GM23338 (cell line): ENCODE results near the gene KAZALD1. TPM values are rescaled to one million over a fixed set of nuclear protein-coding genes. Genes with fewer than 3 reads are reported as not detected.
A peak's percentile ranks its signal among the peaks of the same experiment; 100 is the strongest.

ENCODE experiments used
- ATAC-seq: fragments of 200-7000 bp; cut with Tn5 transposase; 3 replicates; pipeline ENCODE4 v1.9.1; 2020
- DNase-seq: peaks from one replicate; pipeline ENCODE4 v3.0.0-alpha.2; 2015; ENCODE audit warnings: low spot score
- H2AFZ ChIP-seq: fragments of 200-600 bp; sonication (generic); 2 replicates; pipeline ENCODE4 v1.8.0; 2016; ENCODE audit warnings: antibody characterized with exemption, mild to moderate bottlenecking, moderate library complexity
- H3F3A ChIP-seq: fragments of 200-600 bp; sonication (generic); replicated peaks from 2 replicates; pipeline ENCODE4 v1.8.0; 2017; ENCODE audit warnings: antibody characterized with exemption, mixed run types, low read depth
- H3K27ac ChIP-seq: fragments of 200-600 bp; sonication (generic); 2 replicates; pipeline ENCODE4 v1.6.1; 2016; ENCODE audit warnings: low read depth
- H3K27me3 ChIP-seq: fragments of 200-600 bp; sonication (generic); 2 replicates; pipeline ENCODE4 v1.8.0; 2016; ENCODE audit warnings: mild to moderate bottlenecking, mixed run types, moderate library complexity; ENCODE audit not compliant: insufficient read depth
- H3K36me3 ChIP-seq: fragments of 200-600 bp; sonication (generic); 2 replicates; pipeline ENCODE4 v1.8.0; 2016; ENCODE audit warnings: mild to moderate bottlenecking; ENCODE audit not compliant: insufficient read depth
- H3K4me1 ChIP-seq: fragments of 200-600 bp; sonication (generic); 2 replicates; pipeline ENCODE4 v1.8.0; 2016; ENCODE audit warnings: mild to moderate bottlenecking, moderate library complexity; ENCODE audit not compliant: insufficient read depth
- H3K4me2 ChIP-seq: fragments of 200-600 bp; sonication (generic); 2 replicates; pipeline ENCODE4 v1.7.1; 2017; ENCODE audit warnings: mixed run types
- H3K4me3 ChIP-seq: fragments of 200-600 bp; sonication (generic); 2 replicates; pipeline ENCODE4 v1.6.1; 2016; ENCODE audit warnings: mixed run types
- H3K79me2 ChIP-seq: fragments of 200-600 bp; sonication (generic); replicated peaks from 2 replicates; pipeline ENCODE4 v1.8.0; 2017; ENCODE audit warnings: mild to moderate bottlenecking; ENCODE audit not compliant: insufficient read depth
- H3K9me2 ChIP-seq: fragments of 200-600 bp; sonication (generic); 2 replicates; pipeline ENCODE4 v1.8.0; 2017; ENCODE audit not compliant: insufficient read depth
- H4K20me1 ChIP-seq: fragments of 200-600 bp; sonication (generic); replicated peaks from 2 replicates; pipeline ENCODE4 v1.8.0; 2017; ENCODE audit warnings: mild to moderate bottlenecking; ENCODE audit not compliant: insufficient read depth
- H3K27ac Mint-ChIP-seq: 2 replicates; pipeline ENCODE4 v1.8.0; 2020; ENCODE audit warnings: inconsistent platforms, mild to moderate bottlenecking, moderate library complexity, mixed read lengths
- H3K27me3 Mint-ChIP-seq: 3 replicates; pipeline ENCODE4 v1.8.0; 2022; ENCODE audit warnings: low read depth, mild to moderate bottlenecking, moderate library complexity, mixed read lengths, inconsistent platforms; ENCODE audit not compliant: insufficient read depth, poor library complexity
- H3K36me3 Mint-ChIP-seq: 3 replicates; pipeline ENCODE4 v1.8.0; 2021; ENCODE audit warnings: low read depth, mild to moderate bottlenecking, inconsistent platforms, moderate library complexity, mixed read lengths
- H3K4me1 Mint-ChIP-seq: 3 replicates; pipeline ENCODE4 v1.8.0; 2020; ENCODE audit warnings: mild to moderate bottlenecking, inconsistent platforms, mixed read lengths
- H3K4me3 Mint-ChIP-seq: 3 replicates; pipeline ENCODE4 v1.8.0; 2021; ENCODE audit warnings: moderate library complexity, mild to moderate bottlenecking, inconsistent platforms, mixed read lengths
- H3K9me3 Mint-ChIP-seq: 3 replicates; pipeline ENCODE4 v1.8.0; 2020; ENCODE audit warnings: moderate library complexity, mild to moderate bottlenecking, inconsistent platforms, mixed read lengths
- CREB1 ChIP-seq: fragments of 250-450 bp; sonication (Bioruptor Pico); IDR thresholded peaks from 2 replicates; pipeline ENCODE4 v1.5.0; 2020; ENCODE audit warnings: low read depth, mild to moderate bottlenecking, moderate library complexity
- ETS1 ChIP-seq: IDR thresholded peaks from 2 replicates; pipeline ENCODE4 v1.6.1; 2016; ENCODE audit warnings: antibody characterized with exemption
- EZH2 ChIP-seq: fragments of 200-600 bp; sonication (generic); IDR thresholded peaks from one replicate; pipeline ENCODE4 v1.8.0; 2017; ENCODE audit warnings: antibody characterized with exemption, mild to moderate bottlenecking, low read depth; ENCODE audit not compliant: unreplicated experiment
- EZH2phosphoT487 ChIP-seq: fragments of 200-600 bp; sonication (generic); IDR thresholded peaks from one replicate; pipeline ENCODE4 v1.8.1; 2018; ENCODE audit warnings: antibody characterized with exemption; ENCODE audit not compliant: unreplicated experiment
- JUNB ChIP-seq: IDR thresholded peaks from one replicate; pipeline ENCODE4 v1.6.1; 2016; ENCODE audit warnings: antibody characterized with exemption; ENCODE audit not compliant: unreplicated experiment
- STAT1 ChIP-seq: IDR thresholded peaks from one replicate; pipeline ENCODE4 v1.6.1; 2016; ENCODE audit warnings: antibody characterized with exemption; ENCODE audit not compliant: unreplicated experiment
- ZNF114 ChIP-seq: fragments of 250-450 bp; sonication (Bioruptor Pico); IDR thresholded peaks from 2 replicates; pipeline ENCODE4 v1.5.0; 2020; ENCODE audit warnings: mild to moderate bottlenecking, moderate library complexity
- ZNF331 ChIP-seq: fragments of 250-450 bp; sonication (Bioruptor Pico); IDR thresholded peaks from 2 replicates; pipeline ENCODE4 v1.5.0; 2020; ENCODE audit warnings: low read depth, mild to moderate bottlenecking, moderate library complexity
- polyA plus RNA-seq: library from polyadenylated mRNA; unstranded; fragments of >200 nt; fragmentation: Nextera tagmentation; extraction: Ambion mirVana; gene quantifications from 2 replicates; pipeline ENCODE4 v1.2.1, GENCODE V29; 2016
- total RNA-seq: library from RNA; depleted of rRNA; stranded (reverse); fragments of >200 nt; shearing (Covaris generic); gene quantifications from 2 replicates; pipeline ENCODE4 v1.2.3, GENCODE V29; 2014
- TF ChIP-seq, protein P1 (sequence below): IDR thresholded peaks from one replicate; pipeline ENCODE4 v1.6.1; 2018; ENCODE audit warnings: antibody characterized with exemption; ENCODE audit not compliant: unreplicated experiment
- TF ChIP-seq, protein P2 (sequence below), 2 experiments: fragments of 200-600 bp in 1 of 2; sonication (generic) in 1 of 2; conservative IDR thresholded peaks; 2 replicates each; pipeline versions ENCODE4 v1.5.1 to v1.6.1; 2016 to 2017; ENCODE audit warnings: antibody characterized with exemption in 2 of 2, low read depth in 2 of 2, mild to moderate bottlenecking in 2 of 2, moderate library complexity in 1 of 2

Gene KAZALD1
- total and polyA plus RNA-seq, 2 experiments from 2014 or later, result 0.27 to 1.3 TPM

- ATAC-seq, result no peak
- peaks cover 72% of the 10 kb centered on the region for H3K27me3 Mint-ChIP-seq
These were observed 3.8 kb downstream of the KAZALD1 start for GRCh38 chr10:101065481-101066145.

DNA sequence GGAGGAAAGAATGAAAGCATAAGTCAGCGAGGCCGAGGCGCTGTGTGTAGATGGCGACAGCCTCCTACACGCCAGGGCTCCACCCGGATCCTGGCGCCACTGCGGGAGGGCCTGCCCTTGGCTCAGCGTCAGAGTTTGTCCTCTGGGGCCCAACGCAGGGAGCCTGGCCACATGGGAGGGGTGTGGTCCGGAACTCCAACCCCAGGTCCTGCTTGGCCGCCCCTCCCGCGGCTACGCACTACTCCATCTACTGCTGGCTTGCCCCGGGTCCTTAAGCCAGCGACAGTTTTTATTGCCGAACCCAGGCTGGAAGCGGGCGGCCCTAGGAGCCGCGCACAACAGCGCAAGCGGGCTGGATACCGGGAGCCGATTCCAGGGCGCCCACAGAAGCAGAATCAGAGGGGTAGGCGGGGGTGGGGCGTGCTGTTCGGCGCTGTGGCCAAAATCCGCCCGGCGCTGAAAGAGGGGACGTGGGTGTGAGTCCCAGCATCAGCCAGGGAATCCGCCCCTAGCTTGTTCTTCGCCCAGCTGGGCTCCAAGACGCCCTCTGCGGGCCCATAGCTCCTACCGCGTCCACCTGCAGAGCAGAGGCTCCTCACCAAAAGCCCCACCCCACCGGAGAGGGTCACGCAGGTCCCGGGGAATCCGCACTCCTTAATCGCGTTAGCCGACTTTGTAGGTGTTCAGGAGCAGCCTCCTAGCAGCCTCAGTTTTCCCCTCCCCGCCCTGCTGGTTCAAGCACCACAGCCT, 4.5 kb downstream of the KAZALD1 start:
- Mint-ChIP-seq H3K27ac (no peak overlapping the region), H3K4me1 (peaks cover 31% of the 10 kb centered on the region), H3K36me3 (no peaks in the 10 kb centered on the region), H3K27me3 (peaks cover 73% of the 10 kb centered on the region), H3K4me3 (peak overlapping the region; percentile 81), H3K9me3 (peaks cover 2% of the 10 kb centered on the region; the same call in 1 of the 3 replicates)
- H3K27ac ChIP-seq, result no peak overlapping the region
- H3K9me2 ChIP-seq, result no peaks in the 10 kb centered on the region
- H4K20me1 ChIP-seq, result peaks cover 9% of the 10 kb centered on the region
- peak overlapping the region; percentile 83 for H2AFZ ChIP-seq
- peaks cover 15% of the 10 kb centered on the region; the same call in 1 of the 2 replicates for H3F3A ChIP-seq
- H3K27me3 ChIP-seq, result peaks cover 87% of the 10 kb centered on the region
- H3K4me2 ChIP-seq, result peak overlapping the region; percentile 94
- DNase-seq (peak; percentile 74), ATAC-seq (peak; percentile 12)
- TF ChIP-seq EZH2phosphoT487 (peak; percentile 31), CREB1 (CRISPR knock-in tag) (no peak), STAT1 (no peak), ZNF331 (CRISPR knock-in tag) (no peak), JUNB (no peak), EZH2 (peak; percentile 78)
- TF ChIP-seq, protein P1, sequence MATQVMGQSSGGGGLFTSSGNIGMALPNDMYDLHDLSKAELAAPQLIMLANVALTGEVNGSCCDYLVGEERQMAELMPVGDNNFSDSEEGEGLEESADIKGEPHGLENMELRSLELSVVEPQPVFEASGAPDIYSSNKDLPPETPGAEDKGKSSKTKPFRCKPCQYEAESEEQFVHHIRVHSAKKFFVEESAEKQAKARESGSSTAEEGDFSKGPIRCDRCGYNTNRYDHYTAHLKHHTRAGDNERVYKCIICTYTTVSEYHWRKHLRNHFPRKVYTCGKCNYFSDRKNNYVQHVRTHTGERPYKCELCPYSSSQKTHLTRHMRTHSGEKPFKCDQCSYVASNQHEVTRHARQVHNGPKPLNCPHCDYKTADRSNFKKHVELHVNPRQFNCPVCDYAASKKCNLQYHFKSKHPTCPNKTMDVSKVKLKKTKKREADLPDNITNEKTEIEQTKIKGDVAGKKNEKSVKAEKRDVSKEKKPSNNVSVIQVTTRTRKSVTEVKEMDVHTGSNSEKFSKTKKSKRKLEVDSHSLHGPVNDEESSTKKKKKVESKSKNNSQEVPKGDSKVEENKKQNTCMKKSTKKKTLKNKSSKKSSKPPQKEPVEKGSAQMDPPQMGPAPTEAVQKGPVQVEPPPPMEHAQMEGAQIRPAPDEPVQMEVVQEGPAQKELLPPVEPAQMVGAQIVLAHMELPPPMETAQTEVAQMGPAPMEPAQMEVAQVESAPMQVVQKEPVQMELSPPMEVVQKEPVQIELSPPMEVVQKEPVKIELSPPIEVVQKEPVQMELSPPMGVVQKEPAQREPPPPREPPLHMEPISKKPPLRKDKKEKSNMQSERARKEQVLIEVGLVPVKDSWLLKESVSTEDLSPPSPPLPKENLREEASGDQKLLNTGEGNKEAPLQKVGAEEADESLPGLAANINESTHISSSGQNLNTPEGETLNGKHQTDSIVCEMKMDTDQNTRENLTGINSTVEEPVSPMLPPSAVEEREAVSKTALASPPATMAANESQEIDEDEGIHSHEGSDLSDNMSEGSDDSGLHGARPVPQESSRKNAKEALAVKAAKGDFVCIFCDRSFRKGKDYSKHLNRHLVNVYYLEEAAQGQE, result no peak
- TF ChIP-seq, protein P2, sequence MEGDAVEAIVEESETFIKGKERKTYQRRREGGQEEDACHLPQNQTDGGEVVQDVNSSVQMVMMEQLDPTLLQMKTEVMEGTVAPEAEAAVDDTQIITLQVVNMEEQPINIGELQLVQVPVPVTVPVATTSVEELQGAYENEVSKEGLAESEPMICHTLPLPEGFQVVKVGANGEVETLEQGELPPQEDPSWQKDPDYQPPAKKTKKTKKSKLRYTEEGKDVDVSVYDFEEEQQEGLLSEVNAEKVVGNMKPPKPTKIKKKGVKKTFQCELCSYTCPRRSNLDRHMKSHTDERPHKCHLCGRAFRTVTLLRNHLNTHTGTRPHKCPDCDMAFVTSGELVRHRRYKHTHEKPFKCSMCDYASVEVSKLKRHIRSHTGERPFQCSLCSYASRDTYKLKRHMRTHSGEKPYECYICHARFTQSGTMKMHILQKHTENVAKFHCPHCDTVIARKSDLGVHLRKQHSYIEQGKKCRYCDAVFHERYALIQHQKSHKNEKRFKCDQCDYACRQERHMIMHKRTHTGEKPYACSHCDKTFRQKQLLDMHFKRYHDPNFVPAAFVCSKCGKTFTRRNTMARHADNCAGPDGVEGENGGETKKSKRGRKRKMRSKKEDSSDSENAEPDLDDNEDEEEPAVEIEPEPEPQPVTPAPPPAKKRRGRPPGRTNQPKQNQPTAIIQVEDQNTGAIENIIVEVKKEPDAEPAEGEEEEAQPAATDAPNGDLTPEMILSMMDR (conservative IDR thresholded peaks at IDR 0.05; ENCODE audit: low read depth in 2 of 2), result peak in 1 of 2 experiments; percentile 48
- H3K79me2 ChIP-seq, result no peaks in the 10 kb centered on the region
- H3K36me3 ChIP-seq, result no peaks in the 10 kb centered on the region
- peak overlapping the region; percentile 74 for H3K4me3 ChIP-seq
- peaks cover 31% of the 10 kb centered on the region for H3K4me1 ChIP-seq

More at GRCh38 chr10:101065481-101066145, 3.8 kb downstream of the KAZALD1 start:
- H3K4me2 ChIP-seq, result peak overlapping the region; percentile 94
- no peaks in the 10 kb centered on the region for H3K79me2 ChIP-seq
- Mint-ChIP-seq H3K9me3 (peaks cover 2% of the 10 kb centered on the region; the same call in 1 of the 3 replicates), H3K4me1 (peaks cover 31% of the 10 kb centered on the region), H3K36me3 (no peaks in the 10 kb centered on the region), H3K27ac (no peak overlapping the region), H3K4me3 (peak overlapping the region; percentile 81)
- peaks cover 15% of the 10 kb centered on the region; the same call in 1 of the 2 replicates for H3F3A ChIP-seq
- peaks cover 83% of the 10 kb centered on the region for H3K27me3 ChIP-seq
- no peak overlapping the region; the same call in 1 of the 2 replicates for H2AFZ ChIP-seq
- H3K36me3 ChIP-seq, result no peaks in the 10 kb centered on the region
- H3K4me1 ChIP-seq, result peaks cover 31% of the 10 kb centered on the region
- DNase-seq, result no peak
- peaks cover 9% of the 10 kb centered on the region for H4K20me1 ChIP-seq
- no peak for TF ChIP-seq ZNF331 (CRISPR knock-in tag)
- TF ChIP-seq ETS1, result no peak
- no peak for TF ChIP-seq CREB1 (CRISPR knock-in tag)
- no peak for TF ChIP-seq STAT1
- no peak for TF ChIP-seq EZH2phosphoT487
- no peak for TF ChIP-seq ZNF114 (CRISPR knock-in tag)
- H3K9me2 ChIP-seq, result no peaks in the 10 kb centered on the region
- no peak overlapping the region for H3K27ac ChIP-seq
- H3K4me3 ChIP-seq, result peak overlapping the region; percentile 74
